ENCODE measurements around the gene MMEL1. TPM values are rescaled to one million over a fixed set of nuclear protein-coding genes. Genes with fewer than 3 reads are reported as not detected.
A peak's percentile ranks its signal among the peaks of the same experiment; 100 is the strongest.

MMEL1 gene
- total RNA-seq, 1 experiment from 2014 or later = not detected

GRCh38 chr1:2612591-2613365 is 20.0 kb downstream of the MMEL1 start:
- no TSS peak for BruUV-seq (replicated peaks)
- no peak overlapping the region for H3K27ac Mint-ChIP-seq (ENCODE audit: low read depth, unreplicated experiment)
- POLR2A ChIA-PET = no interaction called here
- intact Hi-C loops (cut with micrococcal nuclease) = no loop called here
- peaks cover 12% of the 10 kb centered on the region for H3K9me3 Mint-ChIP-seq (ENCODE audit: unreplicated experiment)
- DNase-seq (ENCODE audit: unreplicated experiment) = no peak
- H3K4me3 Mint-ChIP-seq (ENCODE audit: unreplicated experiment) = no peak overlapping the region
- no peak for TF ChIP-seq CTCF (IDR thresholded peaks at IDR 0.05; ENCODE audit: unreplicated experiment)
- CTCF ChIA-PET = interaction anchor here (0.7 kb wide), 1 partner anchor 22 kb away, joined by 3 read pairs; no protein-coding TSS in a partner anchor
- H3K27me3 Mint-ChIP-seq (ENCODE audit: insufficient read depth, unreplicated experiment) = peaks cover 14% of the 10 kb centered on the region
- no peaks in the 10 kb centered on the region for H3K4me1 Mint-ChIP-seq (ENCODE audit: insufficient read depth, unreplicated experiment)
- H3K36me3 Mint-ChIP-seq (ENCODE audit: insufficient read depth, unreplicated experiment) = no peaks in the 10 kb centered on the region

GRCh38 chr1:2611621-2612437 is 21.0 kb downstream of the MMEL1 start:
- Mint-ChIP-seq H3K4me3 (ENCODE audit: unreplicated experiment) (no peak overlapping the region), H3K4me1 (ENCODE audit: insufficient read depth, unreplicated experiment) (no peaks in the 10 kb centered on the region), H3K36me3 (ENCODE audit: insufficient read depth, unreplicated experiment) (no peaks in the 10 kb centered on the region), H3K27ac (ENCODE audit: low read depth, unreplicated experiment) (no peak overlapping the region), H3K27me3 (ENCODE audit: insufficient read depth, unreplicated experiment) (peaks cover 12% of the 10 kb centered on the region), H3K9me3 (ENCODE audit: unreplicated experiment) (peaks cover 12% of the 10 kb centered on the region)
- DNase-seq (ENCODE audit: unreplicated experiment) = no peak
- ChIA-PET POLR2A (no interaction called here), CTCF (no interaction called here)
- intact Hi-C loops (cut with micrococcal nuclease) = no loop called here
- TF ChIP-seq CTCF (IDR thresholded peaks at IDR 0.05; ENCODE audit: unreplicated experiment) = no peak
- BruUV-seq (replicated peaks) = no TSS peak

- H3K27ac Mint-ChIP-seq (ENCODE audit: low read depth, unreplicated experiment) = no peak overlapping the region
- peak; percentile 16 for DNase-seq (ENCODE audit: unreplicated experiment)
- ChIA-PET POLR2A (no interaction called here), CTCF (interaction anchor here (0.6 kb wide), 1 partner anchor 596 kb away, joined by 3 read pairs; no protein-coding TSS in a partner anchor)
- intact Hi-C loops (cut with micrococcal nuclease) = no loop called here
- peaks cover 12% of the 10 kb centered on the region for H3K9me3 Mint-ChIP-seq (ENCODE audit: unreplicated experiment)
- H3K36me3 Mint-ChIP-seq (ENCODE audit: insufficient read depth, unreplicated experiment) = no peaks in the 10 kb centered on the region
- no TSS peak for BruUV-seq (replicated peaks)
- TF ChIP-seq CTCF (IDR thresholded peaks at IDR 0.05; ENCODE audit: unreplicated experiment) = no peak
- no peaks in the 10 kb centered on the region for H3K4me1 Mint-ChIP-seq (ENCODE audit: insufficient read depth, unreplicated experiment)
- no peak overlapping the region for H3K4me3 Mint-ChIP-seq (ENCODE audit: unreplicated experiment)
- peaks cover 12% of the 10 kb centered on the region for H3K27me3 Mint-ChIP-seq (ENCODE audit: insufficient read depth, unreplicated experiment)
Observed at GRCh38 chr1:2611031-2611501, 21.8 kb downstream of the MMEL1 start.
